ENCODE results near the gene MYO16.

DNA sequence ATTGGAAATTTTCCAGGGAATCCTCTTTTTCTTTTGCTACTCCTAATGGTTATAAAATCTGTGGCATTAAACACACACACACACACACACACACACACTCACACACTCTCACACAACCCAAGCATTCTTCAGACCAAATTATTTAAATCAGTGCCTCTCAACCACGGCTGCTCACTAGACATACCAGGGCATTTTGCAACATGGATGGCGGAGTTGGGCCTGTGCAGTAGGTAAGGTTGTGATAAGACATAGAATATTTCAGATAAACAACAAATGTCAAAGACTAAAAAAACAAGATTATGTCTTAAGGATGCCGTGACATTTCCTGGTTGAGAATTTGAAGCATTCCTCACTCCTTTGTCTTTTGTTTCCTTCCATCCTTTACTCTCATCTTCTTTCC lies 443.1 kb downstream of the MYO16 start:
- TF ChIP-seq, protein P1, sequence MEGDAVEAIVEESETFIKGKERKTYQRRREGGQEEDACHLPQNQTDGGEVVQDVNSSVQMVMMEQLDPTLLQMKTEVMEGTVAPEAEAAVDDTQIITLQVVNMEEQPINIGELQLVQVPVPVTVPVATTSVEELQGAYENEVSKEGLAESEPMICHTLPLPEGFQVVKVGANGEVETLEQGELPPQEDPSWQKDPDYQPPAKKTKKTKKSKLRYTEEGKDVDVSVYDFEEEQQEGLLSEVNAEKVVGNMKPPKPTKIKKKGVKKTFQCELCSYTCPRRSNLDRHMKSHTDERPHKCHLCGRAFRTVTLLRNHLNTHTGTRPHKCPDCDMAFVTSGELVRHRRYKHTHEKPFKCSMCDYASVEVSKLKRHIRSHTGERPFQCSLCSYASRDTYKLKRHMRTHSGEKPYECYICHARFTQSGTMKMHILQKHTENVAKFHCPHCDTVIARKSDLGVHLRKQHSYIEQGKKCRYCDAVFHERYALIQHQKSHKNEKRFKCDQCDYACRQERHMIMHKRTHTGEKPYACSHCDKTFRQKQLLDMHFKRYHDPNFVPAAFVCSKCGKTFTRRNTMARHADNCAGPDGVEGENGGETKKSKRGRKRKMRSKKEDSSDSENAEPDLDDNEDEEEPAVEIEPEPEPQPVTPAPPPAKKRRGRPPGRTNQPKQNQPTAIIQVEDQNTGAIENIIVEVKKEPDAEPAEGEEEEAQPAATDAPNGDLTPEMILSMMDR (conservative IDR thresholded peaks at IDR 0.05 in 1 of 2, IDR thresholded peaks at IDR 0.05 in 1 of 2; ENCODE audit: low read depth in 1 of 2, low read length in 2 of 2): no peak
- TF ChIP-seq EZH2 (IDR thresholded peaks at IDR 0.05; ENCODE audit: low read length, missing control alignments): no peak
